HG03064 (cell line): ENCODE results near the gene MEIS1.

Source experiments
- ATAC-seq: cut with Tn5 transposase; IDR thresholded peaks from one replicate; pipeline ENCODE4 v1.9.1; 2021; ENCODE audit warnings: low read depth; ENCODE audit not compliant: unreplicated experiment

Gene MEIS1

DNA sequence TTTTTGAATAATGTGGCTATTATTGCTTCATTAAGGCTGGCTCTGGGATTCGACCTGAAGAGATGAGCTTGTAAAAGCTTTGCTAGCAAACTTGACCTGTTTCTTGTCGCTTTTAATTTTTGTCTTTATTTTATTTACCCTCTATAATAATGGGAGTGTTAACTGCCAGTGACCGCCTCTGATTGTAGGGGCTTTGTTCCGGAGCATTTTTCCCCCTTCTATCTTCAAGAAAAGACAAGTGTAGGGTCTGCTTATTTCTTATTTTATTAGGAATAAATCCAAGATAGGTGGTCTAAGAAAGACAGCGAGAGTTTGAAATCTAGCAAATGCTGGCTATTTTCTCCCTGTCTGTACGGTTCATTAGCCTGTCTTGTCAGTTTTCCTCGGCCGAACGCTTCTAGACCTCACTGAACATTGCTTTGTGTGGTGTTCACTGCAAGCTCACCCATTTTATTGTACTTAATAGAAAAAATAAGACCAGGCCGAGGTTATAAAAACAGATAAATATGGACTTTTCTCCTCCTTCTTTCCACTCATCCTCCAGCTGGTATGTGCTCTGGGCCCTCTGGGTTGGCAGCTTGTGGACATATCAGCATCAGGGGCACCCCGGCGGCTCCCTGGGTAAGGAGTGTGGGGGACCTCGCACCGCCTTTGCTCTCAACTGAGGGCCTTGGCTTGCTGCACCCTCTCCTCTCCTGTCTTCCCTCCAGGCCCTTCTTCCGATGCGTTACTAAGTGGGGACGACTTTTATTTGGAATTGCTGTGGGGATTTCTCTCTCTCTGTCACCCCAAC lies 8.5 kb downstream of the MEIS1 start:
- no peak for ATAC-seq

- no peak for ATAC-seq
These were observed 9.3 kb downstream of the MEIS1 start for GRCh38 chr2:66443979-66444861.

DNA sequence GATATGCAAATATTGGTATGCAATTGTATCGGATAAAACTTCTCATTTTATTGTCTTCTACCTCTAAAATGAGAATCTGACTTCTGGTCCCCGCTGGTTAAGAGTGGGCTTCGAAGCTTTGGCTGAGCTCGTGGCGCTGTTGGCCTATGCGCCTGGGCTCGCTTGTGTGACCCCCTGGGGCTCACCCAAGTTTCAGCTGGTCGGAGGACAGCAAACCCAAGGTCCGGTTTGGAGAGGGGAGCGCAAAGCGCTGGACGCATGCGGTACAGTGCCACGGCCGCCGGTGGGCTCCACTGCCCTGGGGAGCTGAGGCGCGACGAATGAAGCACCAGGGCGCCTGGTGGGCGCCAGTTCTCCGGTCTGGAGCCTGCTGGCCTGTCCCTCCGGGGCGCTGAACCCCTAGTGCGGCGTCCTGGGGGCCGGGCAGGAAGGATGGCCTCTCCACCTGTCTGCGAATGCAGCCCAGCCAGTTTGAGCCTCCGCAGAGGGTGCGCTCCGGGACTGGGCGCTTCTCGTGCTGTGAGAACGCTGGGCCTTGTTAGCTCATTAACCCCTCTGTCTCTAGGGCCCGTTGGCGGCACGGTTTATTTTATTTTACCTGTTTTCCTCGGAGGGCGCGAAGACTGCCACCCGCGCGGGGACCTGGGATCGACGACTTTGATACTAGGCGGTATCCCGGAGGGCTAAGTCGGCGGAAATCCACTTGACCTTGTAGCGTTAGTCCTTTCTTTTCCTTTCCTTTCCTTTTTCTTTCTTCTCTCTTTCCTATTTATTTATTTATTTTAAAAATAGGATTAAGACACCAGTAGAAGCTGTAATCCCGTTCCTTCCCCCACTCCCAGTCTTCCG lies 10.4 kb downstream of the MEIS1 start:
- no peak for ATAC-seq

- no peak for ATAC-seq
These were observed 11.3 kb downstream of the MEIS1 start for GRCh38 chr2:66445925-66446871.

GRCh38 chr2:66446941-66447340 lies 12.0 kb downstream of the MEIS1 start:
- no peak for ATAC-seq

DNA sequence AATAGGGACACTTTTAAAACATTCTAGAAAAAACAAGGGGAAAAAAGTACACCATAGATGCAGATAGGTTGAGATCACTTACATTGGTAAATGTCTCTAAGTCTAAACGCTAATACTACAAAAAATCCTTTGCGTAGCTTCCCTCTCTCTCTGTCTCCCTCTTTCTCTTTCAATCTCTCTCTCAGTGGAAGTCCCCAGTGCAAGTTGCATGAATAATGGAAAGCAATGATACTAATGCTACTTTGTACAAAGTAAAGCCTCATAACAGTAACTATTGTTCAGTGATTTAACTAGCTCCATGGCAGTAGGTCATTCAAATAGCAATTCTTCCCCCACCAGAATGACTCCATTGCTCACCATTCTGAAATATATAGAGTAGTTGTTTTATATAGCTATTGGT lies 12.8 kb downstream of the MEIS1 start:
- ATAC-seq: no peak

GRCh38 chr2:66448136-66448991 lies 13.4 kb downstream of the MEIS1 start:
- no peak for ATAC-seq

GRCh38 chr2:66452214-66452613 lies 17.3 kb downstream of the MEIS1 start:
- ATAC-seq: no peak

GRCh38 chr2:66452917-66453316 lies 18.0 kb downstream of the MEIS1 start:
- no peak for ATAC-seq

- ATAC-seq: no peak
These were observed 20.6 kb downstream of the MEIS1 start for GRCh38 chr2:66455490-66455889.

DNA sequence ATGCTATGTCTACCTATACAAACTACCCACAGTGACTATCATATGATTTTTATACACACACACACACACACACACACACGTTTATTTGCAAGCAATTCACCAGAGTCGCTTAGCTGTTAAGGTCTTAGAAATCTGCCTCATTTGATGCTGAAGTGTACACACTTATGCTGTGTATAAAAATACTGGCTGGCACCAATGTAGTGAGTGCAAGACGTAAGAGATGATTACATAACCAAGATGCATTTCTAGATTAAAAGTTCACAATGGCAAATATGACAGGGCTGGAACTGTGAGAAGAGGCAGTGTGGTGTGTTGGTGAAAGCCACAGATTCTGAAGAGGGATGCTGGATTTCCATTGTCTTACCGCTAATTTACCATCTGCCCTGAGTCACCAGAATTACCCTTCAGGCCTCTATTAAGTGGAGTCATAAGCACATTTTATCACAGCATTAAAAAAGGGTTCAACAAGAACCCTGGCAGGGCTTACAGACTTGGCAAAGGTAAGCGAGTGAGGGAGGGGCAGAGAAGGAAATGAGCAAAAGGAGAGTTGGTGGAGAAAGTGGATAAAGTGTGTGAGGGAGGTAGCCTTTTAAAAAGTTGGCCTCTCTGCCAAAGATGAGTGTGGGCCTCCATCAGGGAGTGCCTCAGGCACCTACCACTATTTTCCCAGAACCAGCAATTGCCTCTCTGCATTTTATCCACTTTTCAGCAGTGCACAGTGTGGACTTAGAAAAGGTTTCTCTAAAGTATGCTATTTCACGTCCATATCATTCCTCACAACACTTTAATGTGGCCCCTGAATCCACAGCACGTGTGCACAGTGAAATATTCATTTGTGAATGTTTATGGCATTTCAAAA lies 21.5 kb downstream of the MEIS1 start:
- ATAC-seq: no peak

DNA sequence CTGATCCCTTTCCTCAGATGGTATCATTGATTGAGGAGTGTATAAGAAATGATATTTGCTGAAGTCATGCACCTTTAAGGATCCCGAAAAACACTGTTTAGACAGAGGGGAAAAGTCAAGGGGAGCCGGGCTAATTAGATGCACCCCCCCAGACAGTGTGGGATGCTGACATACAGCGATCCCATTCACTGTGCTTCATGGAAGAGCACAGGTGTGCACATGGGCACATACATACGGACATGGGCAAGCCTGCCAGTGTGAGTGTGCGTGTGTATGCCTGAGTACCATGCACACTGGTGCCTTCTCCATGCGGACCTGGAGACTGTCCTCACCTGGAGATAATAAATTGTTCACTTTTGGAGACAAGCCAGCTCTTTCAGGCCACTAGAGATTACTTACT lies 22.6 kb downstream of the MEIS1 start:
- ATAC-seq: no peak

DNA sequence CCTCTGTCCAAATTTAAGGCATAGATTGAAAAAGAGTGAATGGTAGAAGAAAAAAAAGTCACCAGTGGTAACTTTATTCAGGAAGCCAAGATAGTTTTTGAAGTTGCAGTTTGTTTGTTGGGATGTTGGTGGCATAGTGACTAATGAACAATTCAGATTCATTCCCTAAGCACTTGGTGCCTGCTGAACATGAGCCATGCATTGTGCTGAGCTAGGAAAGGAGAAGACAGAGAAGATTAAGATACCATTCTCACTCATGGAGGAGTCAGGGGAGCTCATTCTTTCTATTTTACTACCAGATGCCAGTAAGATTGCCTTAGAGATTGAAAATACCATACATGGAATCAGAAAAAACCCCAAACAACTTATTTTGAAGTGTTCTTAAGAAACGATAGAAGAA lies 25.1 kb downstream of the MEIS1 start:
- no peak for ATAC-seq

- no peak for ATAC-seq
These were observed 26.2 kb downstream of the MEIS1 start for GRCh38 chr2:66461001-66461663.

DNA sequence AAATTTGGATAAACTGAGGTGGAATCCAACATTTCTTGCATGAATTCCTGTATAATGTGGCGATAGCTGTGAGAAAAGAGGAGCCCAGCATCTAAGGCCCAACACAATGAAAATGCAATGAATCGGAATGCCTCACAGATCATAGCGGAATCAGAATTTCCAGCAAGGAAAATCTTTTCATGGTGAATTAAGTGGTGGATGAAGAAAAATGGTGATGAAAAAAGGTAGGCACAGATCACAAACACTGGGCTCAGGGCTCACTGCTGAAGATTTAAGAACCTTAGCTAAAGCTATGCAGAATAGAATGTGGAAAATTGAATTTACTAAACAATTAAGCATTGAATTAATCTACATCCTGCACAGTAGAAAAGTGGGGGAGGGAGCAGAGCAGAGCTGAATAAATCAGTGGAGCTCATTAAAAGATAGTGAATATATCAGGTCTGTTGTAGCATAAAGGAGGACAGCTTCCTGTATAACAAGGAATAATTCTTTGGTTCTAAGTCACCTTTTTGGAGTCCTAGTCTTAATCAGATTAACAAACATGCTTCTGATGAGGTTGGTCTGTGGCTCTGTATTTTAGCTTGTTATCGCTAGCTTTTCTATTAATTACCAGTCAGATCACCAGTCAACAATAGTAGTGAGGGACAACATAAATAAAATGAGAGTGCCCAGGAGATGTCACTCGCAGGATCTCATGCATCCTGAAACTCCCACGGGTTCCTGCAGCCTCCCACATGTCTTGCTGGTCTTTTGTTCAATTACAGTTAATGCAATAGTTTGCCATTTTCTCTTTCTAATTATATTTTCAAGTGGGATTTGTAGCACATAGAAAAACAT lies 27.0 kb downstream of the MEIS1 start:
- no peak for ATAC-seq

GRCh38 chr2:66462501-66462825 lies 27.5 kb downstream of the MEIS1 start:
- no peak for ATAC-seq
